Measurements from ENCODE around the gene OR7C1.
"Not testable (repeated sequence)": the region's sequence is repeated elsewhere in the genome, so short reads cannot be mapped to it uniquely, and the experiment has no call there.

OR7C1 gene

DNA sequence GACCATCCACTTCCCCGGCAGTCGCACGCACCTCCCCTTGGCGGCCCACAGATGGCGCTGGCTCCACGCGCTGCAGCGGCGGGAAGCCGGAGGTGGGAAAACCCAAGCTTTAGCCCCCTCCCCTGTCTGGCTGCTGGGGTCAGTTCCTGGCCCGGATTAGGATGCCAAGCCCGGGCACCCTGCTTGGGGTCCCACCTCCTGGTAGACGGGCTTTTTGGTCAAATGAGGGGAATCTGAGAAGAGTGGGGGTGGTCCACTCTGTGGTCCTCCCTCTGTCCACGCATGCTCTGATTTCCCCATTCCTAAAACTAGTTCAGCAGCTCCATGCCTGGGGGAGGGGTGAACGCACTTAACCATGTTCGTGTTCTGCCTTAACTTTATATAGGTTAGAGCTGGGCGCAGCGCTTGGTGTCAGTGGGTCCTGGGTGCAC, 48.5 kb downstream of the OR7C1 start:
- no peak overlapping the region for H3K27ac ChIP-seq
- no peak overlapping the region for H3K4me3 ChIP-seq

DNA sequence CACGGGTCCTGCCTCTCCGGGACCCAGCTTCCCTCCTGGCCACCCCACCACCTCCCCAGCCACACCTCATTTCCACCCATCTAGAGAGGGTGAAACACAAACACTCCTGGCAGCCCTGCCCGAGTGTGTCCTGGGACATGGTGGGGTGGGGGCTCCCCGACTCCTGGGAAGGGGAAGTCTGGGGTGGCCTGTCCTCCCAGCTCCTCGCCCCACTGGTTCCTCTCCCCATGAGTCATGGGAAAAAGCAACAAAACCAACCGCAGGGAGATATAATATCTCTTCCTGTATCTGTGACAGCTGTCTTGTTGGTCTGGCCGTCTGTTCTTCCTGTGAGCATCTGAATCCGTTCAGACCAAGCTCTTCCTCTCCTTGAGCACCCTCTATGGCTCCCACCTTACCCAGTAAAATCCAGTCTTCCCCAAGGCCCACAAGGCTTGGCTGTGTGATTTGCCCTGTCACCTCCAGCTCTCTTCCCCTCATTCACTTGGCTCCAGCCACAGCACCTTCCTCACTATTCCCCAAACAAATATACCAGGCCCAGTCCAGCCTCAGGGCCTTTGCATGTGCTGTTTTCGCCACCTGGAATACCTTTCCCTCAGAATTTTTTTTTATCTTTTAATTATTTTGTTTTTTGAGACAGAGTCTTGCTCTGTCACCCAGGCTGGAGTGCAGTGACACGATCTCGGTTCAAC, 49.7 kb downstream of the OR7C1 start:
- not testable (repeated sequence) for H3K4me3 ChIP-seq
- H3K27ac ChIP-seq, result peak overlapping the region in 14 of 21 experiments; percentile 2 to 79 (median 52)

DNA sequence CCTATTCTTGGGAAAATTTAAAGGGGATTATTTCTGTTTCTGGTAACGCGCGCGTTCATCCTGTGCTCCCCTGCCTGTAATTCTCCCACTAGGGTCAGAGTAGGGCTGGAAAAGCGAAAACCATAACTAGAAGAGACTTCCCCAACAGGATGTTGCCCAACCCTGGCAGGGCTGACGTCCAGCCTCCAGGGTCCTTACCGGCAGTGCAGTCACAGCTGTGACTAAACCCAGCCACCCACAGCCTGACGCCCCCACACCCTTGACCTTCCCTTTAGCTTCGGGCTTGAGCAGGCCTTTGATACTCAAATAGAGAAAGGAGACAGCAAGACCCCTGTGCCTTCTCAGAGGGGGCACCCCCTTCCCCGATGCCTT, 50.3 kb downstream of the OR7C1 start:
- H3K4me3 ChIP-seq, result not testable (repeated sequence)
- H3K27ac ChIP-seq, result peak overlapping the region in 14 of 21 experiments; percentile 2 to 79 (median 52)

GRCh38 chr19:14783410-14783998, 51.5 kb downstream of the OR7C1 start:
- H3K4me3 ChIP-seq, result not testable (repeated sequence)
- H3K27ac ChIP-seq, result peak overlapping the region in 6 of 21 experiments; percentile 19 to 79 (median 52)

GRCh38 chr19:14782626-14783409, 52.2 kb downstream of the OR7C1 start:
- H3K27ac ChIP-seq, result peak overlapping the region in 4 of 21 experiments; percentile 19 to 58 (median 46)

DNA sequence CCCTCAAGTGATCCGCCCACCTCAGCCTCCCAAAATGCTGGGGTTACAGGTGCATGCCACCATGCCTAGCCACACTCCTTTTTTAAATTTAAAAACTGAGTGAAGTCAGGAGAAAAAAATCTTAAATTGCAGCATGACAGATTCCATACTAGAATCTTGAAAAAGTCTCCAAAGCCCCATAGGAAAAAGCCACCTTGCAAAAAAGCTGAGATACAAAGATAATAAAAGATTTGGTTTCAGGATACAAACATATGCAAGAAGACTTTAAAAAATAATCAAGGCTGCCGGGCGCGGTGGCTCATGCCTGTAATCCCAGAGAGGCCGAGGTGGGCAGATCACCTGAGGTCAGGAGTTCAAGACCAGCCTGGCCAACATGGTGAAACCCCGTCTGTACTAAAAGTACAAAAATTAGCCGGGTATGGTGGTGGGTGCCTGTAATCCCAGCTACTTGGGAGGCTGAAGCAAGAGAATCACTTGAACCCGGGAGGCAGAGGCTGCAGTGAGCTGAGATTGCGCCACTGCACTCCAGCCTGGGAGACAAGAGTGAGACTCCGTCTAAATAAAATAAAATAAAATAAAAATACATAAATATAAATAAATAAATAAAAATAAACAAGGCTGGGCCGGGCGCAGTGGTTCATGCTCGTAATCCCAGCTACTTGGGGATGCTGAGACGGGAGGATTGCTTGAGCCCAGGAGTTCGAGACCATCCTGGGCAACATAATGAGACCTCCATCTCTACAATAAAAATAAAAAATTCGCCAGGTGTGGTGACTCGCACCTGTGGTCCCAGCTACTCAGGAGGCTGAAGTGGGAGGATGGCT, 53.1 kb downstream of the OR7C1 start:
- not testable (repeated sequence) for H3K27ac ChIP-seq, H3K4me3 ChIP-seq

More at GRCh38 chr19:14782626-14783409, 52.2 kb downstream of the OR7C1 start:
- H3K4me3 ChIP-seq, result no peak overlapping the region

DNA sequence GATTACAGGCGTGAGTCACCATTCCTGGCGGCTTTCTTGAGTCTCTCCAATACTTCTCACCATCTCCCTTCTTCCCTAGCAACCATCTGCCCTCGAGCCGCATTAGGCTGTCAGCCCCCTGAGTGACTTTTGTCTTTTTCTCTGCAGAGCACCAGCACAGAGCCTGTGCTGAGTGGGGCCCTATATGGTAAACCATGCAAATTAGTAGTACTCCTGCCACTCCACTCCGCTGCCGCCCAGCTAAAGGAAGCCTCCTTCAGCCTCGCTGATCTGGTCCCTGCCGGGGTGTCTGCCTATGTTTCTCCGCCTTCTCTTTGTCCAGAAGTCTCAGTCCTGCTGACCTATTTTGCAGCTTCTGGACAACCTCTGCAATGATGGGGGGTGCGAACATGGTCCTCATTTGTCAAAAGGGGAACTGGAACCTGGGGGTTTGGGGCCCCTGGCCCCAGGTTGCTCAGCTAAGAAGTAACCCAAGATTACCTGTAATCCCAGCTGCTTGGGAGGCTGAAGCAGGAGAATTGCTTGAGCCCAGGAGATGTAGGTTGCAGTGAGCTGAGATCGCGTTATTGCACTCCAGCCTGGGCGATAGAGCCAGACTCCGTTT, 54.3 kb downstream of the OR7C1 start:
- H3K27ac ChIP-seq, H3K4me3 ChIP-seq: not testable (repeated sequence)

DNA sequence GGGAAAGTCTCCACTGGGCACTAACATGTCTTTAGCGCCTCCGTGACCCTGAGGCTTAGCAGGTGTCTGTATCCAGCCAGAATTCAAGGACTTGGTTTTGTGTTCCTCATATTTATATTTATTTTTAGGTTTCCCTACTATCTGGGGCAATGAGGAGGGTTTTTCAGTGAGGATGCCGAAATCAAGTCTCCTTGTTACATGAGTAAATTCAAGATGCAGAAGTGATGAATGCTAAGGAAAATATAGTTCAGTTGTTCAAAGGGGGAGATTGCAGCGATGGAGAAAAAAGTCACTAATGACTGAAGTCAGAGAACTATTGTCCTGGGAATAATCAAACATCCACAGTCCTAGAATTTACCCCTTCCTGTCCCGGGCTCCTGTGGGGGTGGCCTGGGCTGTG, 55.8 kb downstream of the OR7C1 start:
- Histone ChIP-seq H3K27ac (no peak overlapping the region), H3K4me3 (no peak overlapping the region)

DNA sequence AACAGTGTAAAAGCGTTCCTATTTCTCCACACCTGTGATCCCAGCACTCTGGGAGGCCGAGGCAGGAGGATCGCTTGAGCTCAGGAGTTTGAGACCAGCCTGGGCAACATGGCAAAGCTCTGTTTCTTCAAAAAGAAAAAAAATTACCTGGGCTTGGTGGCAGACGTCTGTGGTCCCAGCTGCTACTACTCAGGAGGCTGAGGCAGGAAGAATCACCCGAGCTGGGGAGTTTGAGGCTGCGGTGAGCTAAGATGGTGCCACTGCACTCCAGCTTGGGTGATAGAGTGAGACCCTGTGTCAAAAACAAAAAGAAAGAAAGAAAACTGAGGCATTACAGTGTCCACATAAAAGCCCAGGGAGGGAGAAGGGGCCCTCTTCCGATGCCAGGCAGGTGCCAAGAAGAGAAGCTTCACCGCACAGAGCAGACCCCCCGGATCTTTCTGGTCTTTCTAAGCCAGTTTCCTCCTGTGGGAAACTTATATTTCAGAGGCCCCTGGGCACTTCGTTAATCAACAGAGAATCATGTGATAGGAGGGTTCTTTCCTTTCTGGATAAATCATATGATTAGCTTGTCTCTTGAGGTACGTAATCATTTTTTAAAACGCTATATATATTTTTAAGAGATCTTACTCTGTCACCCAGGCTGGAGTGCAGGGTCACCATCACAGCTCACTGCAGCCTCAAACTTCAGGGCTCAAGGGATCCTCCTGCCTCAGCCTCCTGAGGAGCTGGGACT, 56.7 kb downstream of the OR7C1 start, which contains the start of gene ADGRE2:
ADGRE2 (minus strand) TSS at position 451 of the 736 bp plus-strand sequence. CDS start 1,804 bp downstream, outside the sequence.
- H3K4me3 ChIP-seq, result not testable (repeated sequence)
- peak within 1 kb of the TSS in 1 of 21 experiments; percentile 17 for H3K27ac ChIP-seq

GRCh38 chr19:14777645-14778044, 57.3 kb downstream of the OR7C1 start:
- H3K4me3 ChIP-seq, H3K27ac ChIP-seq: not testable (repeated sequence)

DNA sequence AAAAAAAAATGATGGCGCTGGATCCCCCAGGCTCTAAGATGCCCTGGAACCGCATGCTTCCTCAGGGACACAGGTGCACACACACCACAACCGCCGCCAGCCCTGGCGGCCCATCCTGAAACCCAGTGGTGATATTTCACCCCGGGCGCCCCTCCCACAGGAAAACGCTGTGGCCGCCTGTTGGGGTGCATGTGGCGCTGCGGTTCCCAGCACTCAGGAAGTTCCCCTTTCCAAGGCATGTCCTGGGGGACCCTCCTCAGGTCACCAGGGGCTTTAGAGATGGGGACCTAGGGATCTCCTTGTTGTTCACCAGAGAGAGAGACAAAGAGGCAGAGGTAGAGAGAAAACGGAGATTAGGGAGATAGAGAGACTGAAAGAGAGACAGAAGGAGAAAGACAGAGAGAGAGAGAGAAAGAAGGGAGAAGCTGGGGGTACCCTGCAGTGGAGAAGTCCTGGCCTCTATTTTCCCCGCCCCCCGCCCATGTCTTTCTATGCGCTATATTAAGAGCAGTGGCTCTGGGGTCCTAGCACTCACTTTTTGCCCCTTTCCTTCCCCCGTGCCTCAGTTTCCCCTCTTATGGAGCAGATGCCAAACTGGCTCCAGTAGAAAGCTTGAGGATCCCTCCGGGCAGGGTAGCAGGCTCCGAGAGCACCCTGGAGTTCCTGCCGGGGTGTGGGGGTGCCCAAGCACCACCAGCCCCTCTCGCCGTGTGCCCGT, 59.0 kb downstream of the OR7C1 start:
- Histone ChIP-seq H3K4me3 (peak overlapping the region; percentile 21 to 49 (median 31)), H3K27ac (peak overlapping the region in 11 of 21 experiments; percentile 5 to 76 (median 32))

GRCh38 chr19:14775326-14775725, 59.7 kb downstream of the OR7C1 start:
- peak overlapping the region in 5 of 7 experiments; percentile 21 to 49 (median 31) for H3K4me3 ChIP-seq
- H3K27ac ChIP-seq, result not testable (repeated sequence)

GRCh38 chr19:14774373-14774772, 60.6 kb downstream of the OR7C1 start:
- H3K27ac ChIP-seq, result no peak overlapping the region
- H3K4me3 ChIP-seq, result peak overlapping the region in 1 of 7 experiments; percentile 49

GRCh38 chr19:14773722-14774121, 61.3 kb downstream of the OR7C1 start:
- H3K27ac ChIP-seq, H3K4me3 ChIP-seq: not testable (repeated sequence)

- Histone ChIP-seq H3K4me3 (no peak overlapping the region), H3K27ac (no peak overlapping the region)
Measured at GRCh38 chr19:14772995-14773394, 62.0 kb downstream of the OR7C1 start.

- H3K27ac ChIP-seq, result no peak overlapping the region
- H3K4me3 ChIP-seq, result no peak overlapping the region
Measured at GRCh38 chr19:14772467-14772866, 62.5 kb downstream of the OR7C1 start.

GRCh38 chr19:14770944-14771839, 63.8 kb downstream of the OR7C1 start:
- Histone ChIP-seq H3K4me3 (no peak overlapping the region), H3K27ac (no peak overlapping the region)
